ENCODE measurements around the gene TSC22D2. TPM values are rescaled to one million over a fixed set of nuclear protein-coding genes. Genes with fewer than 3 reads are reported as not detected.
"Not testable (repeated sequence)": the region's sequence is repeated elsewhere in the genome, so short reads cannot be mapped to it uniquely, and the experiment has no call there.

TSC22D2 gene
- total RNA-seq, 1 donor from 2014 or later, result 64.4 TPM

DNA sequence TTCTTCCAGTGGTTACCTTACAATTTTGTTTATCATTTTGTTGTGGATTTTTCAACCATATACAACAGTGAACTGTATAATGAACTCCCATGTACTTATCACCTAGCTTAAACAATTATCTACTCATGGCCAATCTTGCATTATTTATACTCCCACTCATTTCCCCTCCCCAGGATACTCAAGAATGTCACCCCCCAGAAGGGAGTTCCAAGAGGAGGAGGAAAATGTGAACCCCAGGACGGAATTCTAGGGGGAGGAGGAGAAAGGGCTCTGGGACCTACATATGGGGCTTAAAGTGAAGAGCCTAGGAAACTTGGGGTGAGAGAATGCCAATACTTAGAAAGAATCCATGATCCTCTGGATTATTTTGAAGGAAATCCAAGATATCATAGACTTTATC is 59.3 kb downstream of the TSC22D2 start:
- no peaks in the 10 kb centered on the region for H3K27me3 Mint-ChIP-seq
- H3K9me3 Mint-ChIP-seq, result peaks cover 6% of the 10 kb centered on the region
- no peak for DNase-seq (ENCODE audit: extremely low spot score, unreplicated experiment)
- no peak for TF ChIP-seq CTCF (conservative IDR thresholded peaks at IDR 0.05)
- no peak overlapping the region for H3K27ac Mint-ChIP-seq
- H3K36me3 Mint-ChIP-seq, result peaks cover 11% of the 10 kb centered on the region
- no peak overlapping the region for H3K4me3 Mint-ChIP-seq
- peaks cover 19% of the 10 kb centered on the region for H3K4me1 Mint-ChIP-seq (ENCODE audit: unreplicated experiment)

GRCh38 chr3:150469031-150469930 is 61.2 kb downstream of the TSC22D2 start:
- Mint-ChIP-seq H3K4me3 (peak overlapping the region; percentile 84), H3K36me3 (peaks cover 11% of the 10 kb centered on the region), H3K4me1 (ENCODE audit: unreplicated experiment) (peaks cover 13% of the 10 kb centered on the region), H3K9me3 (peaks cover 6% of the 10 kb centered on the region), H3K27ac (peak overlapping the region; percentile 100), H3K27me3 (no peaks in the 10 kb centered on the region)
- no peak for TF ChIP-seq CTCF (conservative IDR thresholded peaks at IDR 0.05)
- no peak for DNase-seq (ENCODE audit: extremely low spot score, unreplicated experiment)

- Mint-ChIP-seq H3K4me1 (ENCODE audit: unreplicated experiment) (peaks cover 13% of the 10 kb centered on the region), H3K27me3 (no peaks in the 10 kb centered on the region), H3K27ac (peak overlapping the region; percentile 100), H3K9me3 (peaks cover 6% of the 10 kb centered on the region), H3K4me3 (peak overlapping the region; percentile 84), H3K36me3 (peaks cover 11% of the 10 kb centered on the region)
- TF ChIP-seq CTCF (conservative IDR thresholded peaks at IDR 0.05), result no peak
- no peak for DNase-seq (ENCODE audit: extremely low spot score, unreplicated experiment)
These were observed 62.0 kb downstream of the TSC22D2 start for GRCh38 chr3:150469931-150470740.

- Mint-ChIP-seq H3K36me3 (peaks cover 4% of the 10 kb centered on the region), H3K27ac (peak overlapping the region; percentile 92), H3K4me3 (peak overlapping the region; percentile 60), H3K9me3 (peaks cover 6% of the 10 kb centered on the region), H3K4me1 (ENCODE audit: unreplicated experiment) (peaks cover 13% of the 10 kb centered on the region), H3K27me3 (no peaks in the 10 kb centered on the region)
- DNase-seq (ENCODE audit: extremely low spot score, unreplicated experiment), result no peak
- TF ChIP-seq CTCF (conservative IDR thresholded peaks at IDR 0.05), result no peak
These were observed 64.3 kb downstream of the TSC22D2 start for GRCh38 chr3:150472421-150472820.

GRCh38 chr3:150473161-150473560 is 65.1 kb downstream of the TSC22D2 start:
- not testable (repeated sequence) for H3K9me3 Mint-ChIP-seq
- peak overlapping the region; percentile 92 for H3K27ac Mint-ChIP-seq

DNA sequence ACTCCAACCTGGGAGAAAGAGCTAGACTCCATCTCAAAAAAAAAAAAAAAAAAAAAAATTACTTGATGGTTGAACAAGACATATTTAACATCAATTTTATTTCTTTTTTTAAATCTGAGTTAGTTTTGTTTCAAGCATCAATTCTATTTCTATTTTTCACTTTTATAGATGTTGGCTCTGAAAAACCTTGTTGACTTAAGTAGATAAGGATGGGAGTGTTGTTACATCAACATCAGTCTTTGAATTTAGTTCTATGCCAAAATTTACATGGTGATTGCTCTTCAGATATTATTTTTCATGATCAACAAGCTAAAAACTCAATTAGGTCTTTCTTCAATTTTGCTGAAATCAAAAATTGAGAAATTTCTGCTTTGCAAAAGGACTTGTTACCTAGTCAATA is 71.3 kb downstream of the TSC22D2 start:
- H3K9me3 Mint-ChIP-seq, result peaks cover 7% of the 10 kb centered on the region

More at GRCh38 chr3:150473161-150473560, 65.1 kb downstream of the TSC22D2 start:
- H3K36me3 Mint-ChIP-seq; H3K27me3 Mint-ChIP-seq; H3K4me3 Mint-ChIP-seq; DNase-seq (ENCODE audit: extremely low spot score, unreplicated experiment): not testable (repeated sequence)
- peaks cover 13% of the 10 kb centered on the region for H3K4me1 Mint-ChIP-seq (ENCODE audit: unreplicated experiment)

More for the DNA sequence above, 71.3 kb downstream of the TSC22D2 start:
- Mint-ChIP-seq H3K4me3 (no peak overlapping the region), H3K27me3 (no peaks in the 10 kb centered on the region), H3K27ac (no peak overlapping the region), H3K36me3 (peaks cover 3% of the 10 kb centered on the region), H3K4me1 (ENCODE audit: unreplicated experiment) (no peaks in the 10 kb centered on the region)
- no peak for TF ChIP-seq CTCF (conservative IDR thresholded peaks at IDR 0.05)
- DNase-seq (ENCODE audit: extremely low spot score, unreplicated experiment), result no peak

Measured in type B pancreatic cell (in vitro differentiated cells).